ENCODE data around the gene ACBD4.

ACBD4 gene

DNA sequence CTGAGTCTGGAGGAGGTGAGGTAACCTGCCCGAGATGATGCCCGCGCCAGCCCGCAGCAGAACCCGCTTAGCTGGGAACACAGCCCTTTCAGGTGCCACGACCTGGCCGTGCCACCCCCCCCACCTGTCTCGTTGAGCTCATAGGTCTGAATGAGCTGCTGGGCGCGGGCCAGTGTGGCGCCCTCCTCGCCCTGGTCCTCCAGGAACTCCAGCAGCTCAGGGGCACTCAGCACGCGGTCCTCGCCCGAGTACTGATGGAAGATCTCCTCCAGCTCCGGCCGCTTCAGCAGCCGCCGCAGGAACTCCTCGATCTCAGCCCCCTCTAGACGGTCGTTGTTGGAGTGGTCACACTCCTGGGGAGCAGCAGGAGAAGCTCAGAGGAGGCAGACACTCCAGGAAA lies 16.8 kb upstream of the ACBD4 start:
- H3F3A ChIP-seq (ENCODE audit: insufficient read depth, low read length), result no peaks in the 10 kb centered on the region
- no peaks in the 10 kb centered on the region for H3K79me2 ChIP-seq (ENCODE audit: insufficient read depth, low read length)
- H3K4me3 ChIP-seq (ENCODE audit: low read depth, low read length, poor library complexity, severe bottlenecking), result no peak overlapping the region
- H3K36me3 ChIP-seq (ENCODE audit: insufficient read depth, low read length), result no peaks in the 10 kb centered on the region
- H3K9me2 ChIP-seq (ENCODE audit: low read depth, low read length), result no peaks in the 10 kb centered on the region
- peaks cover 12% of the 10 kb centered on the region; the same call in 1 of the 2 replicates for H3K27me3 ChIP-seq (ENCODE audit: insufficient read depth, low read length)
- no peak overlapping the region for H3K9ac ChIP-seq (ENCODE audit: low read length)
- no peak for TF ChIP-seq EZH2 (IDR thresholded peaks at IDR 0.05; ENCODE audit: borderline replicate concordance, low read length)
- TF ChIP-seq, protein P1, sequence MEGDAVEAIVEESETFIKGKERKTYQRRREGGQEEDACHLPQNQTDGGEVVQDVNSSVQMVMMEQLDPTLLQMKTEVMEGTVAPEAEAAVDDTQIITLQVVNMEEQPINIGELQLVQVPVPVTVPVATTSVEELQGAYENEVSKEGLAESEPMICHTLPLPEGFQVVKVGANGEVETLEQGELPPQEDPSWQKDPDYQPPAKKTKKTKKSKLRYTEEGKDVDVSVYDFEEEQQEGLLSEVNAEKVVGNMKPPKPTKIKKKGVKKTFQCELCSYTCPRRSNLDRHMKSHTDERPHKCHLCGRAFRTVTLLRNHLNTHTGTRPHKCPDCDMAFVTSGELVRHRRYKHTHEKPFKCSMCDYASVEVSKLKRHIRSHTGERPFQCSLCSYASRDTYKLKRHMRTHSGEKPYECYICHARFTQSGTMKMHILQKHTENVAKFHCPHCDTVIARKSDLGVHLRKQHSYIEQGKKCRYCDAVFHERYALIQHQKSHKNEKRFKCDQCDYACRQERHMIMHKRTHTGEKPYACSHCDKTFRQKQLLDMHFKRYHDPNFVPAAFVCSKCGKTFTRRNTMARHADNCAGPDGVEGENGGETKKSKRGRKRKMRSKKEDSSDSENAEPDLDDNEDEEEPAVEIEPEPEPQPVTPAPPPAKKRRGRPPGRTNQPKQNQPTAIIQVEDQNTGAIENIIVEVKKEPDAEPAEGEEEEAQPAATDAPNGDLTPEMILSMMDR (IDR thresholded peaks at IDR 0.05; ENCODE audit: low read length), result no peak
- H3K4me1 ChIP-seq (ENCODE audit: insufficient read depth, low read length, severe bottlenecking), result no peaks in the 10 kb centered on the region
- no peak overlapping the region for H3K4me2 ChIP-seq (ENCODE audit: low read length)
- no peak overlapping the region for H3K27ac ChIP-seq (ENCODE audit: low read depth, low read length, poor library complexity, severe bottlenecking)
- H3K9me3 ChIP-seq (ENCODE audit: low read length), result no peaks in the 10 kb centered on the region
- H4K20me1 ChIP-seq (ENCODE audit: insufficient read depth, low read length), result no peaks in the 10 kb centered on the region
- H2AFZ ChIP-seq (ENCODE audit: low read length), result no peak overlapping the region

DNA sequence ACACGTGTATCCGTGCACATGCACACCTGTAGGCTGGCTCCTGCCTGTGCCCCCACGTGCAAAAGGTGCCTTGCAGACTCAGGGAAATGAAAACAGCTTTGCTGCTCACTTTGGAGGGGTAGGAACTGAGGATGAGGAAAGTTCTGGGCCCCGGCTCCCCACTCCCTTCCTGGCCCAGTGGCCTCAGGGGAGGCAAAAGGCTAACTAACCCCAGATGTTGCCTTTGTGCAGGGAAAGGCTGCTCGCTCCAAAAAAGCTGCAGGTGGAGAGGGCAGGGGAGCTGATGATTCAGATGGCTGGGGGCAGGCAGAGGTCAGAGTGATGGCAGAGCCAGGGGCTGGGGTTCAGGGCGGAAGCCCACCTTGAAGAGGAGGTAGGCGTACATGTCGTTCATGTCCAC lies 15.5 kb upstream of the ACBD4 start:
- no peak overlapping the region for H3K4me3 ChIP-seq (ENCODE audit: low read depth, low read length, poor library complexity, severe bottlenecking)
- no peaks in the 10 kb centered on the region for H4K20me1 ChIP-seq (ENCODE audit: insufficient read depth, low read length)
- no peaks in the 10 kb centered on the region for H3F3A ChIP-seq (ENCODE audit: insufficient read depth, low read length)
- no peaks in the 10 kb centered on the region for H3K36me3 ChIP-seq (ENCODE audit: insufficient read depth, low read length)
- H3K27me3 ChIP-seq (ENCODE audit: insufficient read depth, low read length), result peaks cover 12% of the 10 kb centered on the region; the same call in 1 of the 2 replicates
- H3K4me2 ChIP-seq (ENCODE audit: low read length), result no peak overlapping the region
- no peaks in the 10 kb centered on the region for H3K79me2 ChIP-seq (ENCODE audit: insufficient read depth, low read length)
- no peaks in the 10 kb centered on the region for H3K4me1 ChIP-seq (ENCODE audit: insufficient read depth, low read length, severe bottlenecking)
- no peaks in the 10 kb centered on the region for H3K9me3 ChIP-seq (ENCODE audit: low read length)
- no peak overlapping the region for H3K9ac ChIP-seq (ENCODE audit: low read length)
- H3K9me2 ChIP-seq (ENCODE audit: low read depth, low read length), result no peaks in the 10 kb centered on the region
- no peak overlapping the region for H3K27ac ChIP-seq (ENCODE audit: low read depth, low read length, poor library complexity, severe bottlenecking)
- no peak overlapping the region for H2AFZ ChIP-seq (ENCODE audit: low read length)
- no peak for TF ChIP-seq EZH2 (IDR thresholded peaks at IDR 0.05; ENCODE audit: borderline replicate concordance, low read length)
- TF ChIP-seq, protein P1 (IDR thresholded peaks at IDR 0.05; ENCODE audit: low read length), result no peak

DNA sequence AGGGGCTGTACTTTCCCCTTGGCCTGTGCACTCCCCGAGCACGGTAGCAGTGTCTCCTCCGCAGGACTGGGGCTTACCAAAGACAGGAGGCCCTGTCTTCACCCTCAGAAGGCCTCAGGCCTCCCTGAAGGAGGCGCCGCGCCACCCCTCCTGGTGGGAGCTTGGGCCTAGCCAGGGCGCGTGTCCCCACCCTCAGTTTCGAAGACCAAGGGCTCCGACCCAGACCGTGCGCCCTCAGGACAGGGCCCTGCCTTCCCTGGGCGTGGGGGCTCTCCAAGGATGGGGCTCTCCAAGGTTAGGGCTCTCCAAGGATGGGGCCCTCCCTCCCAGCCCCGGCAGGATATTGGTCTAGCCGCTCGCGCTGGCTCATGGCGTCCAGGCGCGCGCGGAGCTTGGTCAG lies 14.9 kb upstream of the ACBD4 start:
- H3K9me3 ChIP-seq (ENCODE audit: low read length), result no peaks in the 10 kb centered on the region

More for the DNA sequence above, 14.9 kb upstream of the ACBD4 start:
- no peaks in the 10 kb centered on the region for H4K20me1 ChIP-seq (ENCODE audit: insufficient read depth, low read length)
- no peaks in the 10 kb centered on the region for H3K4me1 ChIP-seq (ENCODE audit: insufficient read depth, low read length, severe bottlenecking)
- H3K4me3 ChIP-seq (ENCODE audit: low read depth, low read length, poor library complexity, severe bottlenecking), result no peak overlapping the region
- no peaks in the 10 kb centered on the region for H3K36me3 ChIP-seq (ENCODE audit: insufficient read depth, low read length)
- H3K9ac ChIP-seq (ENCODE audit: low read length), result no peak overlapping the region
- no peaks in the 10 kb centered on the region for H3F3A ChIP-seq (ENCODE audit: insufficient read depth, low read length)
- no peaks in the 10 kb centered on the region for H3K79me2 ChIP-seq (ENCODE audit: insufficient read depth, low read length)
- no peak overlapping the region for H3K4me2 ChIP-seq (ENCODE audit: low read length)
- no peak overlapping the region for H3K27ac ChIP-seq (ENCODE audit: low read depth, low read length, poor library complexity, severe bottlenecking)
- H2AFZ ChIP-seq (ENCODE audit: low read length), result no peak overlapping the region
- H3K9me2 ChIP-seq (ENCODE audit: low read depth, low read length), result no peaks in the 10 kb centered on the region
- H3K27me3 ChIP-seq (ENCODE audit: insufficient read depth, low read length), result peaks cover 12% of the 10 kb centered on the region; the same call in 1 of the 2 replicates
- TF ChIP-seq, protein P1 (IDR thresholded peaks at IDR 0.05; ENCODE audit: low read length), result no peak
